NCI-H526 (cell line): ENCODE measurements around the gene MYMX.

ENCODE experiments used
- DNase-seq, 2 experiments: peaks; one replicate each; lab custom pipeline; 2025; lab: John Stamatoyannopoulos, UW

The MYMX gene

DNA sequence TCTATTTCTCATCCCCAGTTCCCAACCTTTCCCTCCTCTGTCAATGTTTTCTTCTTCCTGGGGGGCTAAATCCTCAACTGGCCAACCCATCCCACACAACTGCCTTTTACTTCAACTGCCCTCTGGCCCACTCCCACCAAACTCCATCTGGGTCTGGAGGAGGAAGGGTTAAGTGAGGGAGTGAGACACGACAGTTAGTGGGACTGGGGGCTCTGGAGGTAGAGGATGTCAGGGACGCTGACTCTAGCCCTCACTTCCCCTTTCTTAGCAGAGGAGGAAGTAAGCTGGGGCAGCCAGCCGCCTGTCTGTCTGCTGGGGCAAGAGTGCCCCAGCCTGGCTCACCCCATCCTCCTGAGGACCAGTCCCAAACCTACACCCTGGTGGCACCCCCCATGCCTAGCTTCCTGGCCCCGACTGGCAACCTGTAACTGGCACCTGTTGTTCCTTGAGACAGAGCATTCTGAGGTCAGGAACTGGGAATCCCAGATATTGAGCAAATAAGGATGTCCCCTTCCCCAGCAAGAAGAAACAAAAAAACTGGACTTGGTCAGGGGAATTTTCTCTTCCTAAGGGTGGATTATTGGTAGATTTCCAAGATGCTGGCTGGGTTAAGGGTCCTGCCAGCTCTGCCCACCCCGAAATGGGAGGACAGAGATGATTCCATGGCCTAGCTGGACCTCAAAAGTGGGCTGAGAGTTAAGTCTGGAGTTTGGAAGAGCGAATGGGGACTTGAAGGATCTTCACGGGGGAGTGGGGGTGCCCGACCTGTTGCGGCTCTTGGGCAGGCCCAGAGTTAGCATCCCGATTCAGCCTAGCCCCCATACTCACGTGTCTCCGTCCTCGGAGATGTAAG lies 47.7 kb downstream of the MYMX start:
- no peak for DNase-seq

DNA sequence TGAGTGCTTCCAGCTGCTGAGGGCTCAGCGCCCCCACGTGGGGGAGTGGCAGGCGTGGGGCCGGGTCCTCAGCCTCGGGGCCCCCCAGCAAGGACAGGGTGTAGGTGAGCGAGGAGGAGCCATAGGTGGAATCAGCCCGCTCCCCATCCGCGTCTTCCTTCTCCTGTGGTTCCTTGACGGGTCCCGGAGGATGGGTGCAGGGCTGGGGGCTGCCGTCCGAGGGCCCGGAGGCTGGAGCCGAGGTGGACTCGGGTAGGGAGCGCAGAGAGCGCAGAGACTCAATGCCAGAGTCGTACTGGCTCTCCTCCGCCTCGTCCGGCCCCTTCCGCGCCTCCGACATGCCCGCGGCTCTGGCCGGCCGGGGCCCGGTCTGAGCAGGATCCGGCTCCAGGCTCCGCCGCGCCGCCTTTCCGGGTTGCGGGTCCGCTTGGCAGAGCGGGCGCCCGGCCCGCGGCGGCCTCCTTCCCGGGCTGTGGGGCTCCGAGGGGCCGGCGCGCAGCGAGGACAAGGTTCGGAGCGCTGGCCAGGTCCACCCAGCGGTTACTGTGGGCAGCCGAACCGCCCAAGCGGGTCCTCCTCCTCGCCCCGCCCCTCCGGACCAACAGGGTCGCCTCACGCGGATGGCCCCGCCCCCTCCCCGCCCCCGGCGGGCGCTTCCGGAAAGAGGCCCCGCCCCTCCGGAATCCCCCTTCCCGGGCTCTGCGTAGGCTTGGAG lies 48.4 kb downstream of the MYMX start, which contains the start of gene NFKBIE:
Gene NFKBIE, minus strand, starts transcription at position 545 of the 715 bp plus-strand sequence. Its CDS starts 205 bp downstream, at position 340.
- peak; percentile 47 to 95 for DNase-seq

- no peak for DNase-seq
These were observed 49.1 kb downstream of the MYMX start for GRCh38 chr6:44265722-44266233.

GRCh38 chr6:44266347-44266746 lies 49.6 kb downstream of the MYMX start:
- no peak for DNase-seq

DNA sequence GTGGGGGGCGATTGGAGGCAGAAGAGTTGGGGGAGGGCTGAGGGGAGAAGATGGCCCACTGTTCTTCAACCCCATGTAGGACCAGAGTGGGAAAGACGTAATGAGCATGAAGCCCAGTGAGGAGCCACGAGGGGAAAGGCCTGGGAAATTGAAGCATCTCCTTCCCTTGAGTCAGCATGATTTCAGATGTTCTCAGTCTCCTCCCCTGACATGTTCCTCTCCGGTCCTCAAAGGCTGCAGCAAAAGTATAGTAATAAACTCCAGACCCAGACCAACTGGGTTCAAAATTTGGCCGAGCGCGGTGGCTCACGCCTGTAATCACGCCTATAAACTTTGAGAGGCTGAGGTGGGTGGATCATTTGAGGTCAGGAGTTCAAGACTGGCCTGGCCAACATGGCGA lies 50.5 kb downstream of the MYMX start:
- DNase-seq, result no peak
